ENCODE data around the gene KANK4.

The KANK4 gene

DNA sequence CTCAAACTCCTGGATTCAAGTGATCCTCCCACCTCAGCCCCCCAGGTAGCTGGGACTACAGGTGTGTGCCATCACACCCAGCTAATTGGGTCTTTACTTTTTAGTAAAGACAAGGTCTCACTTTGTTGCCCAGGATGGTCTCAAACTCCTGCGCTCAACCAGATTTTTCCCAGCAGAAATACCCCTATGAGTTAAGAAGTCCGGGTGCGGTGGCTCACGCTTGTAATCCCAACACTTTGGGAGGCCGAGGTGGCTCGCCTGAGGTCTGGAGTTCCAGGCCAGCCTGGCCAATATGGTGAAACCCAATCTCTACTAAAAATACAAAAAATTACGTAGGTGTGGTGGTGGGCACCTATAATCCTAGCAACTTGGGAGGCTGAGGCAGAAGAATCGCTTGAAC, 131.1 kb downstream of the KANK4 start:
- no peak for DNase-seq (ENCODE audit: low read depth, low spot score)
- no peak overlapping the region for H3K4me3 ChIP-seq (ENCODE audit: low read depth, low read length)
- in situ Hi-C loops (cut with HindIII; ENCODE audit: low sequenced_read_pairs) = no loop called here

DNA sequence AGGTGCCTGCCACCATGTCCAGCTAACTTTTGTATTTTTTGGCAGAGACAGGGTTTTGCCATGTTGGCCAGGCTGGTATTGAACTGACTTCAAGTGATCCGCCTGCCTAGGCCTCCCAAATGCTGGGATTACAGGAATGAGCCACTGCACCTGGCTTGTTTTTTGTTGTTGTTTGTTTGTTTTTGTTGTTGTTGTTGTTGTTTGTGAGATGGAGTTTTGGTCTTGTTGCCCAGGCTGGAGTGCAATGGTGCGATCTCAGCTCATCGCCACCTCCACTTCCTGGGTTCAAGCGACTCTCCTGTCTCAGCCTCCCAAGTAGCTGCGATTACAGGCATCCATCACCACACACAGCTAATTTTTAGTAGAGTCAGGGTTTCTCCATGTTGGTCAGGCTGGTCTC, 131.7 kb downstream of the KANK4 start:
- in situ Hi-C loops (cut with HindIII; ENCODE audit: low sequenced_read_pairs) = no loop called here
- TF ChIP-seq, protein P1, sequence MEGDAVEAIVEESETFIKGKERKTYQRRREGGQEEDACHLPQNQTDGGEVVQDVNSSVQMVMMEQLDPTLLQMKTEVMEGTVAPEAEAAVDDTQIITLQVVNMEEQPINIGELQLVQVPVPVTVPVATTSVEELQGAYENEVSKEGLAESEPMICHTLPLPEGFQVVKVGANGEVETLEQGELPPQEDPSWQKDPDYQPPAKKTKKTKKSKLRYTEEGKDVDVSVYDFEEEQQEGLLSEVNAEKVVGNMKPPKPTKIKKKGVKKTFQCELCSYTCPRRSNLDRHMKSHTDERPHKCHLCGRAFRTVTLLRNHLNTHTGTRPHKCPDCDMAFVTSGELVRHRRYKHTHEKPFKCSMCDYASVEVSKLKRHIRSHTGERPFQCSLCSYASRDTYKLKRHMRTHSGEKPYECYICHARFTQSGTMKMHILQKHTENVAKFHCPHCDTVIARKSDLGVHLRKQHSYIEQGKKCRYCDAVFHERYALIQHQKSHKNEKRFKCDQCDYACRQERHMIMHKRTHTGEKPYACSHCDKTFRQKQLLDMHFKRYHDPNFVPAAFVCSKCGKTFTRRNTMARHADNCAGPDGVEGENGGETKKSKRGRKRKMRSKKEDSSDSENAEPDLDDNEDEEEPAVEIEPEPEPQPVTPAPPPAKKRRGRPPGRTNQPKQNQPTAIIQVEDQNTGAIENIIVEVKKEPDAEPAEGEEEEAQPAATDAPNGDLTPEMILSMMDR (IDR thresholded peaks at IDR 0.05; ENCODE audit: low read depth, low read length) = no peak
- no peak overlapping the region for H3K4me3 ChIP-seq (ENCODE audit: low read depth, low read length)
- no peak for DNase-seq (ENCODE audit: low read depth, low spot score)

More for the DNA sequence above, 131.1 kb downstream of the KANK4 start:
- TF ChIP-seq, protein P1 (IDR thresholded peaks at IDR 0.05; ENCODE audit: low read depth, low read length) = no peak
